ENCODE results near the gene IFNL1.
"Not testable (repeated sequence)": the region's sequence is repeated elsewhere in the genome, so short reads cannot be mapped to it uniquely, and the experiment has no call there.

Gene IFNL1

DNA sequence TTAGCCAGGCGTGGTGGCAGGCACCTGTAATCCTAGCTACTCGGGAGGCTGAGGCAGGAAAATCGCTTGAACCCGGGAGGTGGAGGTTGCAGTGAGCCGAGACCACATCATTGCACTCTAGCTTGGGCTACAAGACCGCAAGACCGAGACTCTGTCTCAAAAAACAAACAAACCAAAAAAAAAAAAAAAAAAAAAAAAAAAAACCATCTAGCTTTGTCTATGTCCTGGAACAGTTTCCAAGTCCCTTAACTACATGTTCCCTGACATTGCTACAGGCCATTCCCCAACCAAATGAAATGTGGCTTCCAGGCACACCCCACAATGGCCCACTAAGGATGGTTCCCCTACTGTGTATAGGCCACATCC is 13.1 kb downstream of the IFNL1 start:
- not testable (repeated sequence) for DNase-seq

DNA sequence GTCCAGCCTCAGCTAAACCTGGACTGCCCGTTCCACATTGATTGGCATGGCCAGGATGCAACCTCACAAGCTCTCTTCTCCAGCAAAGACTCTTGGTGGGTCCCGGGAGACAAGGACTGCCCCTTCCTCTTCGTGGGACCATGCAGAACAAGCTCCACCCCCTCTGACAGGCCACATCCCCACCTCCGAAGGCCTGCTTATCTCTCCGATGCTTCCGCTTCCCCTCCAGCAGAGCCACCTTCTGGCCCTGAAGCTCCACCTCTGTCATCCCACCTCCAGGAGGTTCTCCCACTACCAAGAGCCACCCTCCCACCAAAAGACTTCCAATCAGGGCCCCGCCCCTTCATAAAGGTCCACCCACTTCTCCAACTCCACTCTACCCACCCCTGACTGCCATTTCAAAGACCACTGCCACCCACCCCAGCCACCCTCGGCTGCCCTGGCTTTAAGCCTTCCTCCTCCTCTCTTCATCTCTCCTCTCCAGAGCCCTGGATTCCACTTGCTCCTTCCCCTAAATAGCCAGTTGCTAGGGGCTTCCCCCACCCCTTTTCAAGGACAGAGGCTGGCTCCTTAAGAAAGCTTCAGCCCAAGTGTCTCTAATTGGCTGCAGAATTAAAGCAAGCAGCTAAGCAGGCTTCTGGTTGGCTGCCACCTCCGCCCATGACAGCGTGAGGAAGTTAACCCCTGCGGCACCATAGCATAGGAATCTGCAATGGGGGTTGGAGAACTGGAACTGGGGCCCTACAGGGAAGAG is 14.5 kb downstream of the IFNL1 start:
- DNase-seq, result no peak

- no peak for DNase-seq
Observed at GRCh38 chr19:39314016-39314728, 18.0 kb downstream of the IFNL1 start.

GRCh38 chr19:39315933-39316332 is 19.7 kb downstream of the IFNL1 start:
- no peak for DNase-seq

DNA sequence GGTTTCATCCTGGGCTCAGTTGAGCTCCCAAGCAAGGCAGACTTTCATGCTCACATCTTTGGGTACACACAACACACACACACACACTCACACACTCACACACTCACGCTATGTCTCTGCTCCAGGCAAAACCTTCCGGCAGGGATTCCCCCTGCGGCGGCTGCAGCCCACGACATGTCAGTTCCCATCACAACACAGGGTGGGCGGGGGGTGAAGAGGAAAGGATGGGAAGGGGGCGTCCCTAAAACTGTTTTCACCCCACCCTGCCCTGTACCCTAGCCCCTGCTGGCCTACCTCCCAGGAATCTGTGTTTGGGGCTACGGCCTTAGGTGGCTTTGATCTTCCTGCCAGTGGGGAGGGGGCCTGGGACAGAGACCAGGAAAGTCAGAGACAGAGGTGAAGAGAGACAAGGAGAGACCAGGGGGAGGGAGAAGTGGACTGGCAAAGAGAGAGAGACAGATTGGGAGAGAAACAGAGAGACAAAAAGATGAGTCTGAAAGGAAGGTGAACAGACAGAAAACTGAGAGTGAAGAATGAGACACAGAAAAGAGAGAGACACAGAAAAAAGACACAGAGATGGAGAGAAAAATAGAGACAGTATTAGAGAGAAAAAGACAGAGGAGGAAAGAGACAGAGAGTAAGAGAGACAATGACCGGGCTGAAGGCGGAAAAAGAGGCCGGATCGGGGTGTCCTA is 20.6 kb downstream of the IFNL1 start:
- DNase-seq, result no peak

DNA sequence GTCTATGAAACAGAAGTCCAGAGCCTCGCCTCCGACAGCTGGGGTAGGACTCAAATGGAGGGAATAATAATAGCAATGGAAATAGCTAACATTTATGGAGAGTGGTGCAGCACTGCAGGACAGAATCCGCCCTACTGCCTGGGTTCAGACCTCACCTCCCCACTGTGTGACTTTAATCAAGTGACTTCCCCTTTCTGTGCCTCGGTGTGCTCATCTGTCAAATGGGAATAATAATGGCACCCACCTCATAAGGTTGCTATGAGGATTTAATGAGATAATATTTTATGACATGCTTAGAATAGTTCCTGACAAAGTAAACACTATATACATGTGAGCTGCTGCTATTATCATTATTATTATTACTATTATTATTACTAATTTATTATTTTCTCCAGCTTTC is 21.3 kb downstream of the IFNL1 start:
- no peak for DNase-seq

GRCh38 chr19:39318071-39318470 is 21.9 kb downstream of the IFNL1 start:
- no peak for DNase-seq

GRCh38 chr19:39318690-39319089 is 22.5 kb downstream of the IFNL1 start:
- no peak for DNase-seq

- DNase-seq, result no peak
Observed at GRCh38 chr19:39319098-39319891, 23.1 kb downstream of the IFNL1 start.

DNA sequence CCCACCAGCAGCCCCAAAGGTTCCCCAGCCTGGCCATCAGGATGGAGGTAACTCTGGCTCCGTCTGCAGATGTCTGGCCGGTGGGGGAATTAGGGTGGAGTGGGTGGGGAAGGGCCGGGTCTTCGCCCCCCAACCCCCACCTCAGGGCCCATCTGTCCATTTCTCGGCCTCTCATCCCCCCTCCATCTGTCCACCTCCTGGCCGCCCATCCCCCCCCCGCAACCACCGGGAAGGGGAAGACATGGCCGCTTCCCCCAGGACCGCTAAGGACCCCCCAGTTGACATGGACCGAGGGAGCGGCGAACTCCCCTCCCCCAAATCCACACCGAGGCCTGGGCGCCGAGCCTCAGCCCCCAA is 23.7 kb downstream of the IFNL1 start:
- no peak for DNase-seq

DNA sequence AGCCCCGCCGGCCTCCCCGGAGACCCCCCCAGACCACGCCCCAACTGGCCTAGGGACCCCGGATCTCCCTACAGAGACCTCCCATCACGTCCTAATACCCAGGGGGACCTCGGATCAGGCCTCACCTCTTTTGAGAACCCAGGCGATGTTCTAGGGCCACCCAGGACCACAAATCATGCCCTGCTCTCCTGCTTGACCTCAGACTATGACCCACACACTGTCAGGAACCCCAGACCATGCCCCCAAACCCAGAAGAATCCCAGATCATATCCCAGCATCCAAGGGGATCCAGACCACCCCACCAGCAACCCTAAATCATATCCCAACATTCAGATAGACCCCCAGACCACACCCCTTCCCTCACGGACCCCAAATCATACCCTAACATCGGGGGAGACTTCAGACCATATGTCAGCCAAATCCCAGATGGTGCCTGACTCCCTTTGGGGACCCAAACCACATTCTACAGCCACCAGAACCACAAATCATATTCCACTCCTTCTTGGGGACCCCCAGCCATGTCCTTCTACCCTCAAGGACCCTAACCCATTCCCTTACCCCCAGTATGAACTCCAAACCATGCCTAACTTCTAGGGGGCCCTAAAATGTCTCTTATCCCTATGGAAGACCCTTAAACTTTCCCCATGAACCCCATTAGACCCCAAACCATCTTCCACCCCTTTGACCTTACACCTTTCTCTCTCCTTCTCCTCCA is 25.1 kb downstream of the IFNL1 start:
- no peak for DNase-seq

- DNase-seq, result no peak
Observed at GRCh38 chr19:39321832-39322176, 25.6 kb downstream of the IFNL1 start.

GRCh38 chr19:39324242-39324842 is 28.1 kb downstream of the IFNL1 start:
- no peak for DNase-seq

DNA sequence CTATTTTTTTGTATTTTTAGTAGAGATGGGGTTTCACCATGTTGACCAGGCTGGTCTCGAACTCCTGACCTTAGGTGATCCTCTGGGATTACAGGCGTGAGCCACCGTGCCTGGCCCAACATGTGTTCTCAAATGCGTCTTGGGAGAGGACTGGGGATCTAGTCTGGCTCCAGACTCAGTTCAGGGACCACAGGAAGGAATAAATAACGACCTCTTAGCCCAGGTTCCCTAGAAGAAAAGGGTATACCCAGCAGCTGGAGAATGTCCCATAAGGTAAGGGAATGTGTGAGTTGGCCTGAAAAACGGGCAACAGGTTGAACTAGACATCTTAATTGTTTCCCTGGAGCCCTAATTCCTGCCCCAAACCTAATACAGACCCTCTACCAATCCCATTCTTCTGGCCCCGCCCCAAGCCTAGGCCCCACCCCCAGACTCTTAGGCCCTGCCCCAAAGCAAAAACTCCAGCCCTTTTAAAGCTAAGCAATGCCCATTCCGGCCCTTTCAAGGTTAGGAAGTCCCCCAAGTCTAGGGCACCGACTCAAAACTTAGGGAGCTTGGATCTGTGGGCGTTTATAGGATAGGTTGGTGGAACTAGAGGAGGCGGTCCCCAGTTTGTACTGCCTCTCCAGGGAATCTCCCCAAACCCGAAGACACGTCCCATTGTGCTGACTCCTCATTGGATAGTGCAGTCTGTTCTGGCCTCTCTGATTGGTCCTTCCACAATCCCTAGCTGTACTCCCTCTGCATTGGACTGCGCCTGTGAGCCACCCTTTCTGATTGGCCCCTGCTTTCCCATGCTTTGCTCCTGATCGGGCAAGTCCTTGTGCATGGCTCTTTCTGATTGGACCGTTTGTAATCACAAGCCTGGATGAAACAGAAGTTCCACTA is 29.8 kb downstream of the IFNL1 start:
- no peak for DNase-seq

DNA sequence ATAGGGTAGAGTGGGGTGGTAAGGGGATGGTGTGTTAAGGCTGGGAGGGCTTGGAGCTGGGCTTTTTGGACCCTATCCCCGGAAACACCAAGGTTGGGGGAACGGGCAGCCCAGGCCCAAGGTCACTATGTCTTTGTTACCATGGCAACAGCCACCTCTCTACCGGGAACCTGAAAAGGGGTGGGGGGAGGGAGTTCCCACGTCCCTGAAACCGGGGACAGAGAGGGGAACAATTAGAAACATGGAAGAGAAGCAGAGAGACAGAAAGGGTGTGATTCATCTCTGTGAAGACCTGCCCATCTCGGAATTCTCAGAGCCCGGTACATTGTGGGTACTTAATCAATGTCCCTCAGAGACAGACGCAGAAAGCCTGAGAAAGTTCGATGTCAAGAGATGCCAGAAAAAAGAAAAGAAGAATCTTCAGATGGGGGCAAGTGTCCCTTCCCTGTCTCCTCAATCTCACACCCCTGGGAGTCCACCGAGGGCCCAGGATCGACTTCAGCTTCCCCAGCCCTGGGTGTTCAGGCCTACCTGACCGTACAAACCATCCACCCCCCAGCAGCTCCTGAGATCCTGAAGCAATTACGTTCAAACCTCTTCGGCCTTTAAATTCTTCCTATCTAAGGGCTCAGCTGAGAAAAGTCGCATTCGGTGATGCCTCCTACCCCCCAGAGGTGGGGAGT is 31.3 kb downstream of the IFNL1 start:
- no peak for DNase-seq

DNA sequence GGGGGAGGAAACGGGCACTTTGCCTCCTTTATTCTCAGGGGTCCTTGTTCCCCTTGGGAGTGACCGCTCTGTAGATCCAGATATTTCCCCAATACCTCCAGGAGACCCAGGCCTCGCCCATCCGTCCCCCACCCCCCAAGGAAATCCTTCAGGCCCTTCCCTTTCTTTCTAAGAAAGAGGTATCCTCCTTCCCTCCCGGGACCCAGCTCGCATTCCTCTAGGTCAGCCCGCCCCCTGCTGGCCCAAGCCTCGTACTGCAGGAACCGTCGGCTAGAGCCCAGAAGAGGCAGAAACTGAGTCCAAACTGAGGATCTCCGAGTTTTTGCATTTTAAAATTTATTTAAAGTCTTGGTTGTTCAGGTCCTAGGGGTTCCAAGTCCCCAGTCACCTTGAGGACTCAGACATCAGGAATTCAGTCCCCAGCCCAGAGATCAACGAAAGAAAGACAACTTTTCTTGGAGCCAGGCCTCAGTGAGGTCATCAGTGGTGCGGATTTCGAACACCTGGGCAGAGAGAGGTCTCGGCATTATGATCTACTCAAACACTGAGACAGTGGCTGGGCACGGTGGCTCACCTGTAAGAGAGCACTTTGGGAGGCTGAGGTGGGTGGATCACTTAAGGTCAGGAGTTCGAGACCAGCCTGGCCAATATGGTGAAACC is 32.0 kb downstream of the IFNL1 start:
- DNase-seq, result peak; percentile 53 to 87

DNA sequence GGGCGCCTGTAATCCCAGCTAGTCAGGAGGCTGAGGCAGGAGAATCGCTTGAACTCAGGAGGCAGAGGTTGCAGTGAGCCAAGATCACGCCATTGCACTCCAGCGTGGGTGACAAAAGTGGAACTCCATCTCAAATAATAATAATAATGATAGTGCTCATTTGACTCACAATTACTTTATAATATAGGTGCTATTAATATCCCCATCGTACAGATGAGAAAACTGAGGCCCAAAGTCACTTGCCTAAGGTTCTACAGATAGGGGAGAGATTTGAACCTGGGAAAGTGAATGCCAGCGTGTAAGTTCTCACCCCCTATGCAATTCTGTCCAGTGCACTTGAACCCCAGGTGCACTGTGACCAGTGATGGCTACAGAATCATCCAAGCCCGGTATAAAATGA is 33.7 kb downstream of the IFNL1 start:
- no peak for DNase-seq

- no peak for DNase-seq
Observed at GRCh38 chr19:39332293-39332692, 36.1 kb downstream of the IFNL1 start.

DNA sequence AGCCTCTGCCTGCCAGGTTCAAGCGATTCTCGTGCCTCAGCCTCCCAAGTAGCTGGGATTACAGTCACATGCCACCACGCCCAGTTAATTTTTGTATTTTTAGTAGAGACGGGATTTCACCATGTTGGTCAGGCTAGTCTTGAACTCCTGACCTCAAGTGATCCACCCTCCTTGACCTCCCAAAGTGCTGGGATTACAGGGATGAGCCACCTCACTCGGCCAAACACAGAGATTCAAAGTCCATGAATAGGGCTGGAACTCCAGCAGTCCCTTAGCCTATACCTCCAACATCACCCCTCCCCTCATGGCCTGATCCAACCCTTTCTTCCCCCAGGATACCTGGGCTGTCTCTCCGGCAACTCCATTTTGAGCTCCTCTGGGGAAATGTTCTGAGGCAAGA is 36.5 kb downstream of the IFNL1 start:
- not testable (repeated sequence) for DNase-seq

DNA sequence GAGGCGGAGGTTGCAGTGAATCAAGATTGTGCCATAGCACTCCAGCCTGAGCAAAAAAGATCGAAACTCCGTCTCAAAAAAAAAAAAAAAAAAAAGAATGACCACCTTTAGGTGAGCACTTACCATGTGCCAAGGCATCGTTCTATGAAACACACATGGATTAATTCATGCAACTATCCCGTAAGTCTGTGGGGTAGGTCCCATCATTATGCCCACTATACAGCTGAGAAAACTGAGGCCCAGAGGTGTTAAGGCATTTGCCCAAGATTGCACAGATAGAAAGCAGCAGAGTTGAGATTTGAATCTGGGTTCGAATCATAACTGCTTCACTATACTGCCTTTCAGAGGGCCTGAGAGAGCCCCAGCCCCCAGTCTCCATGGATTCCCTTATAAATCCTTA is 37.3 kb downstream of the IFNL1 start:
- no peak for DNase-seq
